HL-60 (cell line): ENCODE data around the gene ASB10.

Experiments
- CTCF ChIP-seq: IDR thresholded peaks from one replicate; pipeline ENCODE4 v1.5.1; 2011; ENCODE audit warnings: low read length, control low read depth, inconsistent platforms; ENCODE audit not compliant: insufficient read depth
- GABPA ChIP-seq: IDR thresholded peaks from 2 replicates; pipeline ENCODE4 v1.6.1; 2012; ENCODE audit warnings: low read depth
- POLR2AphosphoS5 ChIP-seq: IDR thresholded peaks from 2 replicates; pipeline ENCODE4 v1.6.1; 2012; ENCODE audit warnings: low read depth
- REST ChIP-seq: IDR thresholded peaks from 2 replicates; pipeline ENCODE4 v1.6.1; 2012; ENCODE audit warnings: low read depth; ENCODE audit not compliant: insufficient replicate concordance

DNA sequence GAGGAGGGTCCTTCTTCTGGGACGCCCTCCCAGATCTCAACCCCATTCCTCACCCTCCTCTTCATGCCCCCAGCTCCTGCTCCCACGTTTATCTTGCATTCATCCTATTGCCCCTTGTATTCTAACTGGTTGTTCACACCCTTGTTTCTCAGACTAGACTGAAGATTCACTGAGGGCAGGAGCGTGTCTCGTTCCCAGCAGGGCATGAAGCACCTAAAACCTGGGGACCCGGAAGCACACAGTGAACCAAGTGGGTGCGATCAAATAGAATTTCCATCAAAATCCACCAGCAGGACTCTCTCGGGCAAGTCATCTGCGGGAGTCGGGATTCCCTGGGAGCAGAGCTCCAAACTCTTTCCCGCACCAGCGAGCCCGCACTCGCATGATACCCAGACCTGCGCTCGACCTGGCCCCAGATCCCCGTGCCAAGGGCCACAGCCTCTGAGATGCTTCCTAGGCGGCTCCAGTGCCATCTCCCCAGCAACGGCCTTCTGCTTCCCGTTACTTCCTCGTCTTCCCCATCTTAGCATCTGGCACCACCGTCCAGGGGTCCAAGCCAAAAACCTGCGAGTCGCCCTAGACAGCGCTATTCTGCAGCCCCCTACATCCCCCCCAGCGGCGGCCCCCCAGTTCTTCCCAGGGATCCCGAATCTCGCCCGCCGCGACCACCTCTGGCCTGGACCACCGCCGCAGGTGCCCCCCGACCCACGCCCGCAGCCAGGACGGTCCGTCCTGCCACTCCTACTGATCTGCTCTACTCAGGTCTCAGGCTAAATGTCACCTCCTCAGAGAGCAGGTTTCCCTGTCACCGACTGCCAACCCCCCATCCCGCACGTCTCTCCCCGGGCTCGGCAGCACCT lies 13.4 kb downstream of the ASB10 start:
- TF ChIP-seq CTCF: no peak
- no peak for TF ChIP-seq POLR2AphosphoS5
- no peak for TF ChIP-seq REST
- TF ChIP-seq GABPA: no peak
